HCEC 1CT (cell line): ENCODE data around the gene NOSTRIN.
A peak's percentile ranks its signal among the peaks of the same experiment; 100 is the strongest.
"Not testable (repeated sequence)": the region's sequence is repeated elsewhere in the genome, so short reads cannot be mapped to it uniquely, and the experiment has no call there.

Source experiments
- DNase-seq: peaks from one replicate; pipeline ENCODE4 v3.0.0-alpha.2; 2017

The NOSTRIN gene

GRCh38 chr2:168801961-168802858, at the start of gene NOSTRIN:
NOSTRIN (plus strand) TSS chr2:168802637; CDS start chr2:168802647, 10 bp downstream.
- DNase-seq = peak; percentile 27

GRCh38 chr2:168753765-168754329, 48.6 kb upstream of the NOSTRIN start:
- DNase-seq = no peak

- DNase-seq = no peak
These were observed 45.2 kb upstream of the NOSTRIN start for GRCh38 chr2:168757223-168757622.

- DNase-seq = peak; percentile 58
These were observed 43.2 kb upstream of the NOSTRIN start for GRCh38 chr2:168758970-168759820.

GRCh38 chr2:168765401-168765800, 37.0 kb upstream of the NOSTRIN start:
- DNase-seq = no peak

- no peak for DNase-seq
These were observed 35.8 kb upstream of the NOSTRIN start for GRCh38 chr2:168766600-168766999.

GRCh38 chr2:168767258-168767657, 35.2 kb upstream of the NOSTRIN start:
- peak; percentile 27 for DNase-seq

- DNase-seq = not testable (repeated sequence)
These were observed 34.1 kb upstream of the NOSTRIN start for GRCh38 chr2:168768357-168768756.

GRCh38 chr2:168770796-168771195, 31.6 kb upstream of the NOSTRIN start:
- DNase-seq = no peak

GRCh38 chr2:168772704-168773103, 29.7 kb upstream of the NOSTRIN start:
- DNase-seq = no peak

GRCh38 chr2:168773128-168773527, 29.3 kb upstream of the NOSTRIN start:
- no peak for DNase-seq

GRCh38 chr2:168773719-168774521, 28.5 kb upstream of the NOSTRIN start:
- peak; percentile 64 for DNase-seq

GRCh38 chr2:168775837-168776236, 26.6 kb upstream of the NOSTRIN start:
- no peak for DNase-seq

GRCh38 chr2:168780669-168781071, 21.8 kb upstream of the NOSTRIN start:
- no peak for DNase-seq

- no peak for DNase-seq
These were observed 21.1 kb upstream of the NOSTRIN start for GRCh38 chr2:168781191-168781817.

- DNase-seq = no peak
These were observed 20.2 kb upstream of the NOSTRIN start for GRCh38 chr2:168782271-168782670.

- no peak for DNase-seq
These were observed 17.4 kb upstream of the NOSTRIN start for GRCh38 chr2:168784993-168785392.

GRCh38 chr2:168787098-168787781, 15.2 kb upstream of the NOSTRIN start:
- no peak for DNase-seq

GRCh38 chr2:168787782-168788376, 14.6 kb upstream of the NOSTRIN start:
- DNase-seq = no peak

GRCh38 chr2:168789776-168790175, 12.7 kb upstream of the NOSTRIN start:
- no peak for DNase-seq
